DOHH2 (cell line): ENCODE results near the gene KIF1A.

Source experiments
- CTCF ChIP-seq: fragments of 200-600 bp; sonication (generic); IDR thresholded peaks from one replicate; pipeline ENCODE4 v1.5.1; 2014; ENCODE audit warnings: antibody characterized with exemption, mild to moderate bottlenecking, low read depth, low read length; ENCODE audit not compliant: poor library complexity, severe bottlenecking
- EZH2phosphoT487 ChIP-seq: fragments of 200-600 bp; sonication (generic); IDR thresholded peaks from 2 replicates; pipeline ENCODE4 v1.6.1; 2017; ENCODE audit warnings: borderline replicate concordance, mild to moderate bottlenecking, antibody characterized with exemption, low read length, moderate library complexity, mixed read lengths

DNA sequence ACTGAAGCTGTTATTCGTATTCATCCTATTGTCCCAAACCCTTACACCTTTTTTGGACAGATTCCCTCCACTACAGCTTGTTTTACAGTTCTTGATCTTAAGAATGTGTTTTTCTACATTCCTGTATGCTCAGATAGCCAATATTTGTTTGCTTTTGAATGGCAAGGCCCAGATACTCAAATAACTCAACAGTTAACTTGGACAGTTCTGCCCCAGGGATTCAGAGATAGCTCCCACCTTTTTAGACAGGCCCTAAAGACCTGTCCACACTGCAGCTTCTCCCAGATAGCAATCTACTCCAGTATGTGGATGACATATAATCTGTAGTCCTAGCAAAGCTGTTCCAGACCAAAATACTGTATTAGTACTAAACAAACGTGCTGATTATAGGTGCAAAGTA, 41.5 kb upstream of the KIF1A start:
- no peak for TF ChIP-seq CTCF
- no peak for TF ChIP-seq EZH2phosphoT487
